H9 (cell line): ENCODE data around the gene LOXHD1. TPM values are rescaled to one million over a fixed set of nuclear protein-coding genes. Genes with fewer than 3 reads are reported as not detected.

Source experiments
- DNase-seq: peaks from one replicate; pipeline ENCODE4 v3.0.0-alpha.2; 2017
- H2AFZ ChIP-seq: one replicate; pipeline ENCODE4 v1.6.1; 2013; ENCODE audit warnings: mild to moderate bottlenecking, low read length, control low read depth, moderate library complexity
- H2AK5ac ChIP-seq: 2 replicates; pipeline ENCODE4 v1.6.1; 2013; ENCODE audit warnings: low read length, control low read depth, mixed read lengths; ENCODE audit not compliant: insufficient read length
- H2BK120ac ChIP-seq: one replicate; pipeline ENCODE4 v1.6.1; 2013; ENCODE audit warnings: low read depth, mild to moderate bottlenecking, low read length, control low read depth, inconsistent platforms; ENCODE audit not compliant: poor library complexity, severe bottlenecking
- H2BK12ac ChIP-seq: 2 replicates; pipeline ENCODE4 v1.6.1; 2013; ENCODE audit warnings: low read length, control low read depth, mixed read lengths, low read depth; ENCODE audit not compliant: insufficient read length
- H2BK15ac ChIP-seq: 2 replicates; pipeline ENCODE4 v1.6.1; 2013; ENCODE audit warnings: low read depth, low read length, control low read depth
- H2BK20ac ChIP-seq: one replicate; pipeline ENCODE4 v1.6.1; 2013; ENCODE audit warnings: low read depth, mild to moderate bottlenecking, low read length, control low read depth, inconsistent platforms; ENCODE audit not compliant: poor library complexity, severe bottlenecking
- H2BK5ac ChIP-seq: 2 replicates; pipeline ENCODE4 v1.6.1; 2013; ENCODE audit warnings: low read length, control low read depth, mixed read lengths; ENCODE audit not compliant: insufficient read length
- H3K14ac ChIP-seq: 2 replicates; pipeline ENCODE4 v1.6.1; 2013; ENCODE audit warnings: low read length, control low read depth; ENCODE audit not compliant: insufficient read depth
- H3K18ac ChIP-seq: 2 replicates; pipeline ENCODE4 v1.6.1; 2013; ENCODE audit warnings: low read depth, mild to moderate bottlenecking, mixed read lengths, low read length, control low read depth; ENCODE audit not compliant: insufficient read length
- H3K23ac ChIP-seq: 2 replicates; pipeline ENCODE4 v1.6.1; 2013; ENCODE audit warnings: low read length, control low read depth, mixed read lengths, low read depth; ENCODE audit not compliant: insufficient read length
- H3K23me2 ChIP-seq: 2 replicates; pipeline ENCODE4 v1.6.1; 2013; ENCODE audit warnings: low read depth, mild to moderate bottlenecking, mixed read lengths, low read length, control low read depth; ENCODE audit not compliant: insufficient read length, poor library complexity, severe bottlenecking
- H3K27ac ChIP-seq: 2 replicates; pipeline ENCODE4 v1.5.1; 2013; ENCODE audit warnings: low read length, control low read depth, mixed read lengths, low read depth; ENCODE audit not compliant: insufficient read length
- H3K27me3 ChIP-seq: 2 replicates; pipeline ENCODE4 v1.6.1; 2013; ENCODE audit warnings: low read length, control low read depth, inconsistent platforms; ENCODE audit not compliant: insufficient read depth
- H3K4ac ChIP-seq: 2 replicates; pipeline ENCODE4 v1.6.1; 2013; ENCODE audit warnings: low read depth, mild to moderate bottlenecking, control low read depth, inconsistent platforms, low read length, moderate library complexity
- H3K4me1 ChIP-seq: 2 replicates; pipeline ENCODE4 v1.6.1; 2013; ENCODE audit warnings: low read length, control low read depth, inconsistent platforms; ENCODE audit not compliant: insufficient read depth
- H3K4me2 ChIP-seq: 2 replicates; pipeline ENCODE4 v1.6.1; 2013; ENCODE audit warnings: low read length, control low read depth, mixed read lengths; ENCODE audit not compliant: insufficient read length, insufficient read depth
- H3K56ac ChIP-seq: 2 replicates; pipeline ENCODE4 v1.6.1; 2013; ENCODE audit warnings: low read depth, mild to moderate bottlenecking, mixed read lengths, low read length, control low read depth; ENCODE audit not compliant: insufficient read length
- H3K79me1 ChIP-seq: 2 replicates; pipeline ENCODE4 v1.6.1; 2013; ENCODE audit warnings: low read depth, mild to moderate bottlenecking, moderate library complexity, low read length, control low read depth, inconsistent platforms; ENCODE audit not compliant: insufficient read depth, poor library complexity, severe bottlenecking
- H3K79me2 ChIP-seq: 2 replicates; pipeline ENCODE4 v1.6.1; 2013; ENCODE audit warnings: low read length, control low read depth, inconsistent platforms; ENCODE audit not compliant: insufficient read depth
- H3K9ac ChIP-seq: 2 replicates; pipeline ENCODE4 v1.6.1; 2013; ENCODE audit warnings: low read length, control low read depth, mixed read lengths; ENCODE audit not compliant: insufficient read length; ENCODE audit errors: extremely low read depth
- H3K9me3 ChIP-seq: one replicate; pipeline ENCODE4 v1.6.1; 2013; ENCODE audit warnings: low read depth, low read length, inconsistent platforms; ENCODE audit not compliant: control insufficient read depth
- H3T11ph ChIP-seq: one replicate; pipeline ENCODE4 v1.6.1; 2013; ENCODE audit warnings: mild to moderate bottlenecking, low read length, control low read depth, inconsistent platforms
- H4K20me1 ChIP-seq: one replicate; pipeline ENCODE4 v1.6.1; 2013; ENCODE audit not compliant: control insufficient read depth, insufficient read length, insufficient read depth
- H4K5ac ChIP-seq: 2 replicates; pipeline ENCODE4 v1.6.1; 2013; ENCODE audit warnings: low read depth, mild to moderate bottlenecking, mixed read lengths, low read length, control low read depth; ENCODE audit not compliant: insufficient read length
- H4K8ac ChIP-seq: replicated peaks from 2 replicates; pipeline ENCODE4 v1.6.1; 2013; ENCODE audit warnings: low read length, control low read depth, mixed read lengths, low read depth; ENCODE audit not compliant: insufficient read length
- H4K91ac ChIP-seq: 2 replicates; pipeline ENCODE4 v1.6.1; 2013; ENCODE audit warnings: low read depth, mild to moderate bottlenecking, moderate library complexity, mixed read lengths, low read length, control low read depth; ENCODE audit not compliant: insufficient read length
- H3K27ac Mint-ChIP-seq, 3 experiments: 2 replicates in 2 of 3; 3 replicates in 1 of 3; pipeline ENCODE4 v1.8.0; 2020 to 2021; ENCODE audit warnings: mixed read lengths in 3 of 3, mild to moderate bottlenecking in 1 of 3, moderate library complexity in 1 of 3
- H3K27me3 Mint-ChIP-seq: 2 replicates; pipeline ENCODE4 v1.8.0; 2021; ENCODE audit warnings: low read depth, mild to moderate bottlenecking, moderate library complexity, mixed read lengths
- H3K36me3 Mint-ChIP-seq, 3 experiments: 2 replicates in 2 of 3; 3 replicates in 1 of 3; pipeline ENCODE4 v1.8.0; 2020 to 2021; ENCODE audit warnings: low read depth in 3 of 3, mixed read lengths in 3 of 3; ENCODE audit not compliant: insufficient read depth in 1 of 3
- H3K4me1 Mint-ChIP-seq, 2 experiments: 2 replicates each; pipeline ENCODE4 v1.8.0; 2020; ENCODE audit warnings: mixed read lengths in 2 of 2
- H3K4me3 Mint-ChIP-seq, 2 experiments: 2 replicates in 1 of 2; 3 replicates in 1 of 2; pipeline ENCODE4 v1.8.0; 2020 to 2021; ENCODE audit warnings: mild to moderate bottlenecking in 2 of 2, mixed read lengths in 2 of 2, moderate library complexity in 1 of 2
- H3K9me3 Mint-ChIP-seq, 2 experiments: 2 replicates in 1 of 2; 3 replicates in 1 of 2; pipeline ENCODE4 v1.8.0; 2020; ENCODE audit warnings: mild to moderate bottlenecking in 2 of 2, mixed read lengths in 2 of 2, moderate library complexity in 1 of 2
- CTCF ChIP-seq: fragments of 200-600 bp; sonication (generic); conservative IDR thresholded peaks from 3 replicates; pipeline ENCODE4 v1.8.0; 2021; ENCODE audit warnings: antibody characterized with exemption, mild to moderate bottlenecking
- WGBS: extraction: QIAGEN DNeasy Blood & Tissue Kit; methylation state at CpG from one replicate; pipeline ENCODE4 v1.1.7; 2013; ENCODE audit warnings: missing lambda C conversion rate, low lambda C conversion rate, mixed read lengths; ENCODE audit not compliant: insufficient read length; ENCODE audit errors: extremely low coverage; 5-methylcytosine and 5-hydroxymethylcytosine counted together
- total RNA-seq: library from RNA; stranded (reverse); gene quantifications from 2 replicates; pipeline ENCODE4 v1.2.1, GENCODE V29; 2021

LOXHD1 gene
- total RNA-seq, 1 experiment from 2014 or later: 0.07 TPM

DNA sequence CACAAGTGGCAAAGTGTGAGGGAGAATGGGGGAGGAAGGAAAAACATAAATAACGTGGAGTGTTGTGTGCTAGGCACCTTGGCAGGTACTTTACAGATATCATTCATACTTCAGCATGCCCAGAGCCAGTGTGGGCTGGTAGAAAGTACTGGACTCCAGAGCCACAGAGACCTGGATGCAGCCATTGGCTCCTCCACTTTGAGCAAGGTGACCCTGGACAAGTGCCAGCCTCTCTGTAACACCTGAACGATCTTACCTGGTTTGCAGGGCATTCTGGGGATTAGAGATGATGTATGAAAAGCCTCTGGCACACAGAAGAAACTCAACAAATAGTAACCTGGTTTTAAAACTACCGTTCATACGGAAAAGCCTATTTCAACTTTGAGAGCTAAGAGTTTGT is 6.3 kb downstream of the LOXHD1 start:
- no peak for DNase-seq
- H2BK20ac ChIP-seq: no peak overlapping the region
- WGBS: no CpG with 5 or more reads among the region's 4 CpGs
- no peak overlapping the region for H3K23ac ChIP-seq
- no peaks in the 10 kb centered on the region for H3K23me2 ChIP-seq
- Mint-ChIP-seq H3K36me3 (no peaks in the 10 kb centered on the region), H3K4me1 (no peaks in the 10 kb centered on the region), H3K27ac (no peak overlapping the region), H3K9me3 (no peaks in the 10 kb centered on the region), H3K27me3 (peaks cover 4% of the 10 kb centered on the region), H3K4me3 (no peak overlapping the region)
- no peak overlapping the region for H3K56ac ChIP-seq
- H3K79me2 ChIP-seq: no peaks in the 10 kb centered on the region
- H3K79me1 ChIP-seq: no peaks in the 10 kb centered on the region
- no peak overlapping the region for H3K18ac ChIP-seq
- no peak for TF ChIP-seq CTCF
- H3K27ac ChIP-seq: no peak overlapping the region
- H2BK120ac ChIP-seq: no peak overlapping the region
- no peak overlapping the region for H2AFZ ChIP-seq
- peaks cover 5% of the 10 kb centered on the region for H4K20me1 ChIP-seq
- H3K27me3 ChIP-seq: no peaks in the 10 kb centered on the region
- no peak overlapping the region for H3K4me2 ChIP-seq
- H2BK5ac ChIP-seq: no peak overlapping the region
- H3T11ph ChIP-seq: no peak overlapping the region
- no peak overlapping the region for H2BK12ac ChIP-seq
- no peaks in the 10 kb centered on the region for H3K9me3 ChIP-seq
- no peak overlapping the region for H4K8ac ChIP-seq
- no peak overlapping the region for H4K91ac ChIP-seq
- no peak overlapping the region for H4K5ac ChIP-seq
- H3K14ac ChIP-seq: no peak overlapping the region
- H2BK15ac ChIP-seq: no peak overlapping the region
- H2AK5ac ChIP-seq: no peak overlapping the region
- no peaks in the 10 kb centered on the region for H3K4me1 ChIP-seq
- no peak overlapping the region for H3K4ac ChIP-seq
- H3K9ac ChIP-seq: no peak overlapping the region
